ENCODE measurements around the gene PPP1CC. TPM values are rescaled to one million over a fixed set of nuclear protein-coding genes. Genes with fewer than 3 reads are reported as not detected.

The PPP1CC gene
- total and polyA plus RNA-seq, 2 of the 4 experiments (the other 2 are of a cell fraction), result 71.0 to 126 TPM

GRCh38 chr12:110679201-110679600 lies 63.5 kb downstream of the PPP1CC start:
- H3K9me3 ChIP-seq (ENCODE audit: control insufficient read depth, insufficient read depth, low read length), result no peaks in the 10 kb centered on the region
- no peaks in the 10 kb centered on the region for H4K20me1 ChIP-seq (ENCODE audit: insufficient read depth, low read length)
- no TSS peak for BruUV-seq (replicated peaks)
- ATAC-seq (ENCODE audit: low read depth), result no peak
- WGBS, 2 experiments (ENCODE audit: extremely low coverage in 2 of 2, insufficient read length in 1 of 2), result no CpG with 5 or more reads among the region's 12 CpGs
- no peak overlapping the region for H2BK5ac ChIP-seq (ENCODE audit: low read depth, low read length, poor library complexity, severe bottlenecking)
- no peak overlapping the region for H2BK20ac ChIP-seq (ENCODE audit: low read depth, low read length)
- H3K9me1 ChIP-seq (ENCODE audit: insufficient read depth, low read length), result no peaks in the 10 kb centered on the region
- no peak overlapping the region for H2AK5ac ChIP-seq (ENCODE audit: low read depth, low read length)
- no peak overlapping the region for H2BK15ac ChIP-seq (ENCODE audit: low read depth, low read length)
- no peak overlapping the region for H2AK9ac ChIP-seq (replicated peaks; ENCODE audit: low read depth, low read length, poor library complexity)
- H4K8ac ChIP-seq (ENCODE audit: low read depth in 2 of 2, low read length in 2 of 2), result no peak overlapping the region
- no peak overlapping the region for H4K5ac ChIP-seq (ENCODE audit: low read depth, low read length)
- TF ChIP-seq MAZ (IDR thresholded peaks at IDR 0.05; ENCODE audit: borderline replicate concordance, low read depth, low read length) (no peak), RFX5 (IDR thresholded peaks at IDR 0.05; ENCODE audit: low read depth, low read length) (no peak), MAFK (IDR thresholded peaks at IDR 0.05; ENCODE audit: low read depth, low read length) (no peak), ELK1 (IDR thresholded peaks at IDR 0.05; ENCODE audit: borderline replicate concordance, low read depth, low read length) (no peak), CEBPB (IDR thresholded peaks at IDR 0.05; ENCODE audit: low read depth, low read length) (no peak), USF2 (IDR thresholded peaks at IDR 0.05; ENCODE audit: low read depth, low read length) (no peak), POLR2A (IDR thresholded peaks at IDR 0.05; ENCODE audit: low read depth, low read length) (no peak), RAD21 (IDR thresholded peaks at IDR 0.05; ENCODE audit: low read length) (no peak), RCOR1 (IDR thresholded peaks at IDR 0.05; ENCODE audit: insufficient replicate concordance, low read length) (no peak), CHD1 (IDR thresholded peaks at IDR 0.05; ENCODE audit: low read depth, low read length) (no peak), NFE2L2 (IDR thresholded peaks at IDR 0.05; ENCODE audit: low read depth, low read length) (no peak), SMC3 (IDR thresholded peaks at IDR 0.05; ENCODE audit: low read depth, low read length) (no peak)
- no peak overlapping the region for H3K9ac ChIP-seq (ENCODE audit: low read depth, low read length)
- no peak overlapping the region for H3K56ac ChIP-seq (ENCODE audit: extremely low read depth, insufficient read depth, low read length)
- no peak for DNase-seq
- H3K4ac ChIP-seq (ENCODE audit: low read depth, low read length), result no peak overlapping the region
- H3K36me3 ChIP-seq (ENCODE audit: control insufficient read depth, insufficient read depth, low read length), result no peaks in the 10 kb centered on the region
- POLR2A ChIA-PET (ENCODE audit: unreplicated experiment), result no interaction called here
- no peak overlapping the region for H3K4me2 ChIP-seq (ENCODE audit: low read depth, low read length)
- H3K27me3 ChIP-seq (ENCODE audit: control insufficient read depth, insufficient read depth, low read length), result no peaks in the 10 kb centered on the region; the same call in 1 of the 2 replicates
- H3K27ac ChIP-seq (ENCODE audit: insufficient read depth, low read length), result no peak overlapping the region
- in situ Hi-C loops (cut with MboI; ENCODE audit: low sequenced_read_pairs), result no loop called here
- intact Hi-C loops (cut with micrococcal nuclease), result no loop called here
- CTCF ChIA-PET, result no interaction called here
- no peaks in the 10 kb centered on the region for H3K4me1 ChIP-seq (ENCODE audit: control insufficient read depth, insufficient read depth, low read length)
- dilution Hi-C loops (cut with HindIII; ENCODE audit: low sequenced_read_pairs, unreplicated experiment), result no loop called here
- H3K4me3 ChIP-seq (ENCODE audit: insufficient read depth, low read depth, low read length), result no peak overlapping the region
- H3K14ac ChIP-seq (replicated peaks; ENCODE audit: low read depth, low read length), result no peak overlapping the region
- H2BK120ac ChIP-seq (ENCODE audit: low read depth, low read length), result no peak overlapping the region
- no peak overlapping the region for H3K23ac ChIP-seq (ENCODE audit: low read depth, low read length)
- H3K18ac ChIP-seq (ENCODE audit: low read depth, low read length), result no peak overlapping the region
- H4K91ac ChIP-seq (ENCODE audit: insufficient read depth, low read depth, low read length), result no peak overlapping the region
- no peaks in the 10 kb centered on the region for H3K79me1 ChIP-seq (ENCODE audit: low read depth in 1 of 2, low read length in 2 of 2)
- H2AFZ ChIP-seq (replicated peaks; ENCODE audit: low read length, poor library complexity), result no peak overlapping the region
